Activated gamma-delta T cell treated with Interleukin-2 at 50 U/mL for 16 hours (primary cell): ENCODE data around the gene XPNPEP1.
"Not testable (repeated sequence)": the region's sequence is repeated elsewhere in the genome, so short reads cannot be mapped to it uniquely, and the experiment has no call there.

Experiments
- DNase-seq: peaks from one replicate; pipeline ENCODE4 v3.0.0-alpha.2; 2020

Gene XPNPEP1

DNA sequence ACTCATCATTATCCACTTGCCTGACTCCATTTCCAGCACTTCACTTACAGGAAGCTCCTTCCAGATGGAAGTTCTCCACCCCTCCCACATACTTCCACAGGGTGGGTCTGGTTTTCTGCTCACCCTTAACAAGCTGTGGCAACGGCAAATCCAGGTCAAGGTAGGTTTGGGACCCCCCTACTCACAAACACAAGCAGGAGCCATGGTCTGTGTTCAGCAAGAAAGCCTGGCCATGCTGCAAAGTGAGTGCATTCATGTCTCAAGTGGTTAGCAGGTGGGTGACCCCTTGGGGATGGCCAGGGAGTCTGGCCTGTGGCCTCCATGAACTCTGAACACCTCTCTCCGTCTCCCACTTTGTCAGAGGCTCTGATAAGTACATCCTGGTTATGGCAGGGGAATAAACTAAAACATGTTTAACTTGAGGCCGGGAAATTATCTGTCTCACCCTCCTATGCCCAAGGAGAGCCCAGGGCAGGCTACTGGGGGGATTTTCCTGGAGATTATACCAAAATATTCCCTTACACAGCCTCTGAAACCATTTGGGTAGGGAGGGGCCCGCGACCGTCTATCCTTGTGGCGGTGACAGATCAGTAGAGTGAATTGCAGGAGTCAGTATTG, 844 bp downstream of the XPNPEP1 start:
- DNase-seq, result no peak

DNA sequence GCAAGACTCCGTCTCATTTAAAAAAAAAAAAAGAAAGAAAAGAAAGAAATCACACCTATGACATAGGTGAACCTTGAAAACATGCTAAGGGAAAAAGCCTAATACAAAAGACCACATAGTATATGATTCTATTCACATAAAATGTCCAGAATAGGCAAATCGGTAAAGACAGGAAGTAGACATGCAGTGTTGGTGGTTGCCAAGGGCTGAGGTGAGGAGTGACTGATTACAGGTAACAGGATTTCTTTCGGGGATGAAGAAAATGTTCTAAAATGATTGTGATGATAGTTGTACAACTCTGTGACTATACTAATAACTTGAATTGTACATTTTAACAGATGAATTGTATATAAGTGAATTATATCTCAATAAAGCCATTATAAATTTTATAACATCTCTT, 3.3 kb downstream of the XPNPEP1 start:
- no peak for DNase-seq

DNA sequence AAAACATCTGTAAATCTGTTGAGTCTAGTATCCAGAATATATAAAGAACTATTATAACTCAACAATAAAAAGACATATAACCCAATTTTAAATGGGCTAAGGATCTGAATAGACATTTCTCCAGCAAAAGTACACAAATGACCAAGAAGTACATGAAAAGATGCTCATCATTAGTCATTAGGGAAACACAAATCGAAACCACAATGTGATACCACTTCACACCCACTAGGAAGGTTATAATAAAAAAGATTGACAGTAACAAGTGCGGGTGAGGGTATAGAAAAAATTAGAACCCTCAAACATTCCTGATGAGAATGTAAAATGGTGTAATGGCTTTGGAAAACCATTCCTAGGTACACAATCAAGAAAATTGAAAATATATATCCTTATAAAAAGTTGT, 4.1 kb downstream of the XPNPEP1 start:
- DNase-seq, result no peak

DNA sequence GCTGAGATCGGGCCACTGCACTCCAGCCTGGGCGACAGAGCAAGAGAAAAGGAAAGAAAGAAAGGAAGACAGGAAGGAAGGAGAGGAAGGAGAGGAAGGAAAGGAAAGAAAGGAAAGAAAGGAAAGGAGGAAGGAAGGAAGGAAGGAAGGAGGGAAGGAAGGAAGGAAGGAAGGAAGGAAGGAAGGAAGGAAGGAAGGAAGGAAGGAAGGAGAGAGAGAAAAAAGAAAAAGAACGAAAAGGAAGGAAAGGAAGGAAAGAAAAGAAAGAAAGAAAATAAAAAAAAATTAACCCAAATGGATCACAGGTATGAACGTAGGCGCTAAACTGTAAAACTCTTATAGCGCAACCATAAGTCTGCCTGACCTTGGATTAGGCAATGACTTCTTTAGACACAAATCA, 4.6 kb downstream of the XPNPEP1 start:
- not testable (repeated sequence) for DNase-seq

DNA sequence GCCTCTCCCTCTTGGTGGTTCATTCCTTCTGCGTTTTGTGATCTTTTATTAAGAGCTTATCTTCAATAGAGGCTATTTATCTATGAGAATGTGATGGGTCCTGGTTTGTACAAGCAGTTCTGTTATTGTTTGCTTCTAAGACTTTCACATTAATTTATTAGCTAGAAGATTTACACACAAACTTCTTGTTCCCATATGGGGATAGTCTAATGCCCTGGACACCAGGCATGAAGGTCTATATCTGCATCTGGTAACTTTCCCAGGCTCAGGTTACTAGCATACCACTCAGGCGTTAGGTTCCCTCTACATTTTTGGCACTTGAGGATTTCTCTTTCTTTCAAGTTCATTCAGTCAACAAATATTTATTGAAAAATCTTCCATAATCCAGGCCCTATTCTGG, 7.7 kb downstream of the XPNPEP1 start:
- no peak for DNase-seq

DNA sequence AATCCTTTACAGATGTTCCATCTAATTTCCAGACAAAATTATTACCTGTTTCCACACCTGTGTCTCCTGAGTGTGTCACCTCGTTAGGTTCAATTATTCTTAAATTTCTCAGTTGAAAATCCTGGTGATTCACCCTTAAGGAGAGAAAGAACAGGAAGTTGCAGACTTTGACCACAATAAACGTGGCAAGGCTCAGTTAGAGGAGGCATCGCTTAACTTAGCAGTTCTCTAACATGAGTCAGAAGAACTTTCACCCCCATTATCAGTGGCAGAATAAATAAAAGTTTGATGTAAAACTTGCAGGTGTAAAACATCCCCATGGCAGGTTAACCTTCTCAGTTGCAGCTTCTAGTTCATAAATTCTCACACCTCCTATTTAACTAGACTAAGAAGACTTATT, 8.3 kb downstream of the XPNPEP1 start:
- peak; percentile 36 for DNase-seq

DNA sequence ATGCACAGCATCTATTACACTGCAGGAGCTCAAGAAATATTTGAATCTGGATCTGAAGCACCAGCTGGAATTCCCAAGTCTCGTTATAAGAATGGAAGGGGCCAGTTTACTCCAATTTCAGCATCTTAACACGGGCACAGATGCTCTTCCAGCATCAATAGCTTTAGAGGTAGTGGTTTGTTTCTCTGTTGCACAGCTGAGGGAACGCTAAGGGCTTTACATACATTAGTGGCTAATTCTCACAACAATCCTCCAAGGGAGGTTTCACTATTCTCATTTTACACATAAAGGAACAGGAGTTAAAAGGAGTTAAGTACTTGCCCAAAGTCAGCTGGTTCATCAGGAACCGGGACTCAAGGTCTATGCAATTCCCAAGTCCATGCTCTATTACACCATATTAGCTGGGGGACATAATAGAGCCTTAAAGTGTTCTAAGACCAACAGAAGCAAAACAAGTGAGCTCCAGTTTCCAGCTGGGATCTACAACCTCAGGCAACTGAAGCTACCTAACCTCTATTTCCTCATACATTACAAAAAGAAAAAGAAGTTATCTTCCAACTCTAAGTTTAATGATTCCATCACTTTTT, 9.9 kb downstream of the XPNPEP1 start:
- DNase-seq, result no peak

DNA sequence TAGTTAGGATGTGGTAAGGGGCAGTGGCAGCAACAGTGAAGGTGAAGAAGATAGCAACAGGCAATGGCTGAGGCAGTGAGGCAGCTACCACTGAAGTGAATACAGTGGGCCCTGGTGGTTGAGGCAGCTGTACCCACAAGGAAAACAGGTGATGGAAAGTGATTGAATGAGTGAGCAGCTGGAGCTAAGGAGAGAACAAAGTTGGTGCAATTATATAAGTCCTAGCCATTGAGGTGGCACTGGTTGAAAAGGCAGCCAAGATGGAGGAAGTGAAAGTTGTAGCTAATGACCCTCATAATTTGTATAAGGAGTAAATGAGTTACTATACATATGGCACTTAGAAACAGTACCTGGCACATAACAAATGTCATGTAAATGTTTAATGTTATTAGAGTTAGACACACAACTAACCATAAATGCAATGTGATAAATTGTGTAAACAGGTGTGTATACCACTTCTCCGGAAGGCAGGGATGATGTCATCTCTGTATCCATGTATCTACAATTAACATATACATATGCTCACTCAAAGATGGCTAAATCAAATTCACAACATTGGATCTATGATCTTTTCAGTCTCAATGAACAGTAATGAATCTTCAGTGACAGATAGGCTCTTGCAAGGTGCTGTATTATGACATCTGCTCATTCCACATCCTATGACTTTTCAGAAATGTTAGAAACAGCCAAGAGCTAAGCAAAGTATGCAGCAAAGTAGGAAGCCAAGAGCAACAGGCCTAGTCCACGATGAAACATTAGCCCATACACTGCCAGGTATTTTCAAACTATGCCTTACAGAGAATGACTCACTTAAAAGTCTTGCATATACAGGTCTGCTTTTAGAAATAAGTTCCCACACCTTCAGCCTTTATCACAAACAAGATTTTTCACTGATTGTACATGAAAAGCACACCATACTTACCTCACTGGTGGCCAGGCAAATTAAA, 10.7 kb downstream of the XPNPEP1 start:
- DNase-seq, result no peak

DNA sequence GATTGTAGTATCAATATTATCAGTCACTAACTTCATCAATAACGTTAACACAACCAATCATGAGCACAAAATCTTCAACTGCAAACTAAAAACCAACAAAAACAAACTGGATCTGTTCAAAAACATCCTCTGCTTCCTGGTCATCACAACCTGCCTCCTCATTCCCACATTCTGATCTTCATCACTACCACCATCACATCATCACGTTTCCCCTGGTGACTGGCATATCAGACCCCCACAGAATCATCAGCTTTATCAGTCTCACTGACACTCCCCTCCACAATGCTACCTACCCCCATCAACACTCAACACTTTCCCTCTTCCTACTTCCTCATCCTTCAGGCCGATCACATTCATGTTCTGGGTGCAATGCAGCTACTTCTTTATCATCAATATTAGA, 11.4 kb downstream of the XPNPEP1 start:
- DNase-seq, result no peak

DNA sequence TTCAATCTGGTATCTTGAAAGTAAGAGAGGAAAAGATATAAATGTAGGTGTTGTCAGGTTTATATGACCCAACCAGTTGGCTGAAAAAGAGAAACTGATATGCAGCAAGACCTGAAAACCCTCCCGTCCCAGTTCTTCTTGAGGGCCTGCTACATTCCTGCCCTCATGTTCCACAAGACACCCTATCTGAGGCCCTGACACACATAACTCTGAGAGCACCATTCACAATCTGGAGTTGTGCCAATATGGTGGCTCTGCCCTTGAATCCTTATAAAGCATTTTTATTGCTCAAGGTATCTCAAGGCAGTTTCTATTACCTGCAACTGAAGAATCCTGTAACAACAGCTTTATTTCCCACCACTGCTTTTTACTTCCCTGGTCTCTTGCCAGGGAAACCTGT, 17.0 kb downstream of the XPNPEP1 start:
- no peak for DNase-seq

DNA sequence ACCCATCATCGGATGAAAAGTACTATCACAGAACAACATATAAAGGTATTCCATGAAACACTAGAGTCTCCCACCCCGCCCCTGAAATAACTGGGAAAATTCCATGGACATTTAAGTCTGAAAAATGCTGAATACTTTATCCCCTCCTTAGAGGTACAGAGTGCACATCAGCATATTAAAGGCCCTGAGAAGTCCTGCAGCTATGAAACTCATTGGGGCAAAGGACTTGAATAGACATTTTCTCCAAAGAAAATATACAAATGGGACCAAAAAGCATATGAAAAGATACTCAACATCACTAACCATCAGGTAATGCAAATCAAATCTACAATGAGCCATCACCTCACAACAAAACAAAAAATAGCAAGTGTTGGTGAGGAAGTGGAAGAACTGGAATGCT, 18.9 kb downstream of the XPNPEP1 start:
- DNase-seq, result no peak

DNA sequence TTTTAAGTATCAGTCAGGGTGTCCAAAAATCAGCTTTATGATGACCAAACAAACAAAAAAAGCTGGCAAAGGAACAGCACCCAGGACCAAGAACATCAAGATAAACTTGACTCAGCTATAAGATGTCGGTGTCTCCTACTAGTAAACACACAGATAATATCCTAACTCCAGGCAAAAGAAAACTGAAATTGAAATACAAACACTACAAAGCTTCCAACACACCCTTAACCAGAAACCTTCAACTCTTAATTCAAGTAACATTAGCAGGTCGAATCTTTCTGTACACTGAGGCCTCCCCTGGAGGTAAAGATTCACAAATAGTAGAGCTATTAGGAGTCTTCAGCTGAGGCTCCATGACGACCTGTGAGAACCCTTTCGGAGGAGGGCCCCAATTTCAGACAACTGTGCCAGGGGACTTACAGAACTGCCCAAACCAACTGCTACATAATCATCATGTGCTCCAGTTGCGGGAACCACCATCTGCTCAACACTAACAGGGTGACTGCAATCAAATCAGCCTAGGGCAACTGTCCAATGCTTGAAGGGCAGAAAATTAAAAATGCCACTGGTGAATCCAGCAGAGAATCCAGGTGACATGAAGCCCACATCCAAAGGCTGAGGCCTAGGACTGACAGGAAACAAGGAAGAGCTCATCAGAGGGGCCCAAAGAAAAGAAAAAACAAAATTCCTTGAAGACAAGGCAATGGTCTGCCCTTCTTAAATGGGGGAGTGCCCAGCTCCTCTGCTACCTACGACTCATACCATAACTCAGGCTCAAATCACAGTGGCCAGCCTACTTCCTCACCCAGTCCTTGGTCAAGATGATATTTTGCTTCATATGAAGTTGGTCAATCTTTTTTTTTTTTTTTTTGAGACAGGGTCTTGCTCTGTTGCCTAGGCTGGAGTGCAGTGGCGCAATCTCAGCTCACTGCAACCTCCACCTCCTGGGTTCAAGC, 20.0 kb downstream of the XPNPEP1 start:
- DNase-seq, result no peak

DNA sequence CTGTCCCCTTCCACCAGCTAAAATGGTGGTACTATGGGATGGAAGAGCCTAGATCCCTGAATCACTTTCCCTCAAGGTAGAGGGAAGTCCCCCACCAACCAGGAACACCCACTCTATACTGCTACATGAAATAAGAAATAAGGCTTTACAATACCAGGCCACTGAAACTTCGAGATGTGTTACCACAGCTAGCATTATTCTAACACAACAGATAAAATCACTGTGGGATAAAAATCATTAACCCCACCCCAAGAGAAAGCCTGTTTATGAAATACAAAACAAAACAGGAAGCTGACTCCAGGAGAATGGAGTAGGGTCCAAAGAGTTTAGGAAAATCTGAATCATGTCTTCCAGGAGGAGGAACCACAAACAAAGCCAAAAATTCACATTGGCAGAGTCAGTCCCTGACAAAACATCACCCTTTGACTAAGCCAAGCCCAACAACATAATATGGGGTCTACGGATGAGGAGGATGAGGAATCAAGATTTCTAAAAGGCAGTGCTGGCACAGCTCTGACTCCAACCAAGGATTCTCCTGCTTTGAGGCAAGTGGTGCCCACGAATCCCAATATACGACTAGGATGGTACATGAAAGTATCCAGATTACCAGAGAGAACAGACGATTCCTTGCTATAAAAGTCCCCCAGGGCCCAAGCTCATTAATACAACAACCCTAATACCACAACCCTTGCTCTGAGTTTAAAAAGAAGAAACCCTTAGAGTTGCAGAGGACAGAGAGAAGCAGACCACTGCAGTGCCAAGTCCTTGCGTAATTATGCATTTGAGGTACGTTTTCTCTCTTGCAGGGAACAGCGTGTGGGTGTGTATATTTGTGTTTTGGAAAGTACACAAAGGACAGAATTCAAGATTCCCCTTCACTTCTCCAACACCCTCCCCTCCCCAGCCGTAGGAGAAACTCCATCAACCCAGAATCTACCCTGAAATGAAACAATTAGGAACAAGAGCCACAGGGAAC, 23.7 kb downstream of the XPNPEP1 start:
- DNase-seq, result no peak

DNA sequence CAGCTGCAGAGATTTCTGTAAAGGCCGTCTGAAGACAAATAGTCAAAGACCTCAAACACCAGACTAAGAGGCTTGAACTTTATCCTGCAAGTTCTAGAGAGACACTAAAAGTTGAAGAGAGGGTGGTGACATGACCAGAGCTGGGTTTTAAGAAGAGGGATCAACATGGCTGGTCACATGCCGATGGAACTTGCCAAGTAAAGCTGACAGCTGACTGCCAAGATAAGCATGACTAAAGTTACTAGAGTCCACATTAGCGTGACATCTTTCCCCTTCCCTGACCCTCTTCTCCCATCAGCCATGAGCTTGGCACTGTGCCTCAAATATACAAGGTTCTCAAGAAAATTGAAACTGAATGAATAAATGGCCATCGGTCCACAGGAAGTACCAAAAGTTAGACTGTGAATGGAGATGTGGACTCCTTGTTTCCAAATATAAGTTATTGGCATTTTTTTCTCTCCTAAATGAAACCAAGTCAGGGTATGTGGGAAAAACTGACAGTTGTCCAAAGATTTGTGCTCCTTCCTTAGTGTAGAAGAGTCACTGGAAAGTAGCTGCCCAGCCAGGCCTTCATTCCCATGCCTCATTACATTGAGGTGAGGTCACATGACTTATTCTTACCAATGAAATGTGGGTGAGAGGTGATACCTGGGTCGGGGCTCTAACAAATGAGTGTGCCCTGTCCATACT, 24.5 kb downstream of the XPNPEP1 start:
- no peak for DNase-seq

DNA sequence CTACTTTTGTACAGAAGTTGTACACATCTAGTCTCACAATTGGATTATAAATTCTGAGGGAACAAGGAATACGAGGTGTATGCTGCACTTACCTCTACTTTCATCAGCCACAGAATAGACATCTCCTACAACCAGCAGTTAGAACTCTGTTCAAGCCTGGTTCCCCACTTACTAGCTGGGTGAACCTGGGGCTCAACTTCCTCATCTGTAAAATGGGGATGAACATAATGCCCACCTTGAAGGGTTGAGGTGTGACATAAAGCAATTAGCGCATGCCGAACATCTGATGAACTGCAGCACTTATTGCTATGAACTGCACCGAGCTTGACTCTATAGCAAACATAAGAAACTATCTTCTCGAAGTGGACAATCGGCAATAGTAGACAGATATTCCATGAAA, 25.3 kb downstream of the XPNPEP1 start:
- DNase-seq, result no peak

DNA sequence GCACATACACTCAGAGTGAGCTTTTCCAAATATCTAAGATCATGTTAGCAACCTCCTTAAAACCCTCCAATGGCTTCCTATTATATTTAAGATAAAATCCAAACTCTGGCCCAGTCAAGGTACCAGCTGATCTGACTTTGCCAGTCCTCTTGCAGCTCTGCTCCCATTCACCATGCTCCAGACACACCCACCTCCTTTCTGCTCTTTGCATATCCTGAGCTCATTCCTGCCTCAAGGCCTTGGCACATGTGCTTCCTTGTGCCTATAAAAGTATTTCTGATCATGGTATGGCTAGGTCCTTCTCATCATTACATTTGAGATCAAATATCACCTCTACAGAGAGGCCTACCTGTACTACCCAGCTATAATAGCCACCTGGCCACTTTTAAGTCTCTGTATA, 27.5 kb downstream of the XPNPEP1 start:
- no peak for DNase-seq

DNA sequence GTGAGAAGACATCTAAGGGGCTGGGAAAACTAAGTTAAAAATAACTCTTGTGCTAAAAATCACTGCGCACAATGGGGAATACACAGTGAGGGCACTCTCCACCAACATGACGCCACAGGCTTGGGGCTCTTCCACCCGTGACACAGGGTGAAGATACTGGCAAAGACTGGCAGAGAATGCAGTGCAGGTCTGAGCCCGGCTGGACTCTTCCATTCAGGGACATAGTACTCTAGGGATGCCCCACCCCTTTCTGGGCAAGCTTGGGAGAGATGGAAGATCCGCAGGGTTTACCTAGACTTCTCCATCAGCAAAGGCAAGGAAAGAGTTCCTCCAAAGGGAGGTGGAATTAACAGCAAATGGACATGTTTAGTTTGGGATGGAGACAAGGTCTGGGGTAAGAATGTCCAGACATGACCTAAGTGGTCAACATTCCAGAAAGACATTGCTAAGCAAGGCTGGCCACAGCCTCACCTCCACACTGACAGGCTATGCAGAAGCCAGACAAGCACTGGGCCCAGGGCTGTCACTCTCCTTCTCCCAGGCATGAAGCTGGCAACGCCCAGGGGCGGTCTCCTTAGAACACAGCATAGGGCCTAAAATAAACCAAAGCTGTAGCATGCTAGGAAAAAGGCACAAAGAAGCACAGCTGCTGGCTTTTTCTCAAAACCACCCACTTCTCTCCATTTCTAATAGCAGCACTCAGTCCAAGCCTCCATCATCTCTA, 28.1 kb downstream of the XPNPEP1 start:
- DNase-seq, result no peak

DNA sequence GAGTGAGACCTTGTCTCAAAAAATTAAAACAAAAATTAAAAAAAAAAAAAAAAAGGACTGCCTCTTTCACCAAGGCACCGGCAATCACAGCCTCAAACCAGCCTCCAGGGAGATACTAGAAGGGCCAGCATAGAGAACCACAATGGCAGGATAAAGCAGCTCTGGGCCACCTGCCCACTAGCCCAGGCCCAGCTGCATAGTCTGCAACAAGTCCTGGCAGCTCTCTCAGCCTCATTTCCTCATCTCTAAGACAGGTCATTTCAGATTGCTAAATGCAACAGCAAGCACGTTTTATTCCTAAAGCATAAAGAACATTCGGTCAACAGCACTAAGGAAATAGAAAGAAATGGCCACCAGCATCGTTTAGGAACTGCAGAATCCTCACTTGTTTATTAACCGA, 28.8 kb downstream of the XPNPEP1 start:
- no peak for DNase-seq

DNA sequence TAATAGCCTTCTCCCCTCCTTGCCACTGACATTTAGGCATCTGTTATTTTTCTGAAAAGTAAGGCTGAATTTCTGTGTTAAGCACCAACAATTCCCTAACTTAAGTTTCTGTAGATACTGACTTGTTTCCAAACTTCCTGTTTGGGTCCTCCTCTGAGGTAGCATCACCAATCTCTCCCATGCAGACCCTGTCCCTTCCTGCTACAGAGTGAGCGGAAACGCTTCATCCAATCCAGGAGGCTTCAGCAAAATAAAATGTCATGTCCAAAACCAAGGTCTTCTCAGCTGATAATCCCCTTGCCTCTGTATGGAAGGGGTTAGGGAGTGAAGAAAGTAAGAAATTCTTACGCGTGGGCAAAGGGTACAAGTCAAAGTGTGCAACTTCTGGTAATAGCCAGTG, 29.9 kb downstream of the XPNPEP1 start:
- DNase-seq, result no peak

DNA sequence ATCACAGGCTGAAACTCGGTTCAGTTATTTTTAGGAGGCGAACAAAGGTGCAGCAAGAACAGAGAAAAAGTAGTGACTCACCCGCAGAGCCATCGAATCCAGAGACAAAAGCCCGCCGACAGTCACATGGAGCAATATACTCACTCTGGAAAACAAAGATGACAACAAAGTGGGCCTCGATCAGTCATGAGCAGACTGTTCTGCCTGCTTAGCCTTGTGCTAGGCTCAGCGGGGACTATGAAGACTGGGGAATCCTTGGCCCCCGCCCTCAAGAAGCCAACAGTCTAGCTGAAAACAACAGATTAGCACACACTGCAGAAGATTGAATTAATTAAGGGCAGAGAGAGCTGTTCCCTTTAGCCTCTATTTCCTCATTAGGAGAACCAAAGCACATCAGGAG, 30.4 kb downstream of the XPNPEP1 start:
- DNase-seq, result no peak
